HL-60 (cell line): ENCODE results near the gene UPK1A.
A peak's percentile ranks its signal among the peaks of the same experiment; 100 is the strongest.

Source experiments
- DNase-seq, 2 experiments: peaks; one replicate each; pipeline ENCODE4 v3.0.0-alpha.2; 2010 to 2020; ENCODE audit warnings: low read depth in 1 of 2, low spot score in 1 of 2
- H3K27ac ChIP-seq: fragments of 250-450 bp; sonication (Bioruptor Pico); replicated peaks from 2 replicates; pipeline ENCODE4 v1.5.1; 2020; ENCODE audit warnings: mild to moderate bottlenecking, moderate library complexity
- H3K27me3 ChIP-seq: fragments of 250-450 bp; sonication (Bioruptor Pico); 2 replicates; pipeline ENCODE4 v1.5.1; 2021; ENCODE audit warnings: mild to moderate bottlenecking, moderate library complexity; ENCODE audit not compliant: insufficient read depth, poor library complexity, severe bottlenecking
- H3K4me3 ChIP-seq: replicated peaks from 2 replicates; pipeline ENCODE4 v1.5.1; 2011; ENCODE audit warnings: mild to moderate bottlenecking, control low read depth, low read length; ENCODE audit not compliant: insufficient read depth
- CTCF ChIP-seq: IDR thresholded peaks from one replicate; pipeline ENCODE4 v1.5.1; 2011; ENCODE audit warnings: low read length, control low read depth, inconsistent platforms; ENCODE audit not compliant: insufficient read depth
- GABPA ChIP-seq: IDR thresholded peaks from 2 replicates; pipeline ENCODE4 v1.6.1; 2012; ENCODE audit warnings: low read depth
- POLR2AphosphoS5 ChIP-seq: IDR thresholded peaks from 2 replicates; pipeline ENCODE4 v1.6.1; 2012; ENCODE audit warnings: low read depth
- REST ChIP-seq: IDR thresholded peaks from 2 replicates; pipeline ENCODE4 v1.6.1; 2012; ENCODE audit warnings: low read depth; ENCODE audit not compliant: insufficient replicate concordance
- SPI1 ChIP-seq: IDR thresholded peaks from 2 replicates; pipeline ENCODE4 v1.6.1; 2012; ENCODE audit warnings: low read depth, mild to moderate bottlenecking, borderline replicate concordance

Gene UPK1A

GRCh38 chr19:35720163-35720524 is 53.8 kb downstream of the UPK1A start:
- H3K27ac ChIP-seq, result no peak overlapping the region
- DNase-seq, result no peak
- TF ChIP-seq REST (no peak), GABPA (no peak), SPI1 (no peak), CTCF (no peak), POLR2AphosphoS5 (no peak)

GRCh38 chr19:35720648-35721047 is 54.3 kb downstream of the UPK1A start:
- Histone ChIP-seq H3K27ac (no peak overlapping the region), H3K27me3 (no peaks in the 10 kb centered on the region), H3K4me3 (no peak overlapping the region)
- DNase-seq, result no peak
- TF ChIP-seq REST (no peak), POLR2AphosphoS5 (no peak), GABPA (no peak), CTCF (no peak), SPI1 (no peak)

More at GRCh38 chr19:35720163-35720524, 53.8 kb downstream of the UPK1A start:
- H3K4me3 ChIP-seq, result no peak overlapping the region
- H3K27me3 ChIP-seq, result no peaks in the 10 kb centered on the region

GRCh38 chr19:35721374-35721773 is 55.1 kb downstream of the UPK1A start:
- Histone ChIP-seq H3K4me3 (no peak overlapping the region), H3K27me3 (no peaks in the 10 kb centered on the region), H3K27ac (no peak overlapping the region)
- TF ChIP-seq POLR2AphosphoS5 (peak; percentile 35; the same call in 1 of the 2 replicates), SPI1 (no peak)
- DNase-seq, result no peak

GRCh38 chr19:35722461-35722860 is 56.1 kb downstream of the UPK1A start:
- H3K27ac ChIP-seq, result no peak overlapping the region
- TF ChIP-seq GABPA (no peak), POLR2AphosphoS5 (no peak), CTCF (no peak), REST (no peak), SPI1 (no peak)
- H3K4me3 ChIP-seq, result no peak overlapping the region
- no peaks in the 10 kb centered on the region for H3K27me3 ChIP-seq
- no peak for DNase-seq
